Panc1 (cell line): ENCODE measurements around the gene FBXL19. TPM values are rescaled to one million over a fixed set of nuclear protein-coding genes. Genes with fewer than 3 reads are reported as not detected.

Experiments
- ATAC-seq: fragments of 200-7000 bp; cut with Tn5 transposase; 2 replicates; pipeline ENCODE4 v1.9.1; 2020; ENCODE audit warnings: mild to moderate bottlenecking, moderate library complexity
- Bru-seq: library from RNA; stranded (reverse); fragments of 400-500 nt; gene quantifications from one replicate; lab custom pipeline; 2021; lab: Mats Ljungman, UMichigan
- BruChase-seq, 2 experiments: library from RNA; stranded (reverse); fragments of 400-500 nt; gene quantifications; one replicate each; lab custom pipeline; 2021; lab: Mats Ljungman, UMichigan
- BruUV-seq: library from RNA; stranded (reverse); fragments of 400-500 nt; replicated peaks from 2 replicates; lab custom pipeline; 2021; lab: Mats Ljungman, UMichigan
- CTCF ChIA-PET: fragments of 300-600 bp; sonication (Branson Sonifier 250); formaldehyde crosslinking; loops from one replicate; lab custom pipeline; 2022; ENCODE audit warnings: antibody characterized with exemption; lab: Charles Lee
- POLR2A ChIA-PET: fragments of 300-600 bp; sonication (Branson Sonifier 250); formaldehyde crosslinking; loops from one replicate; lab custom pipeline; 2022; ENCODE audit warnings: antibody characterized with exemption; lab: Charles Lee
- DNase-seq: peaks from one replicate; pipeline ENCODE4 v3.0.0-alpha.2; 2010; ENCODE audit warnings: low read depth, low spot score
- H3K27ac ChIP-seq: 2 replicates; pipeline ENCODE4 v1.5.1; 2011; ENCODE audit warnings: mild to moderate bottlenecking, low read length, inconsistent platforms
- H3K27me3 ChIP-seq: fragments of 200-500 bp; sonication (Bioruptor generic); 2 replicates; pipeline ENCODE4 v1.6.0; 2014; ENCODE audit warnings: low read length, inconsistent platforms; ENCODE audit not compliant: control insufficient read depth, insufficient read depth
- H3K36me3 ChIP-seq: fragments of 200-500 bp; sonication (Bioruptor generic); 2 replicates; pipeline ENCODE4 v1.5.1; 2014; ENCODE audit warnings: inconsistent platforms, mild to moderate bottlenecking, low read length, moderate library complexity; ENCODE audit not compliant: control insufficient read depth, insufficient read depth
- H3K4me1 ChIP-seq: 2 replicates; pipeline ENCODE4 v1.5.1; 2011; ENCODE audit warnings: inconsistent platforms, mild to moderate bottlenecking, low read length, moderate library complexity; ENCODE audit not compliant: control insufficient read depth, insufficient read depth
- H3K4me3 ChIP-seq, 2 experiments: 2 replicates each; pipeline ENCODE4 v1.5.1; 2011 to 2012; ENCODE audit warnings: low read depth in 2 of 2, low read length in 2 of 2, mild to moderate bottlenecking in 2 of 2, inconsistent platforms in 1 of 2, moderate library complexity in 1 of 2
- H3K9me3 ChIP-seq: fragments of 200-500 bp; sonication (Bioruptor generic); 2 replicates; pipeline ENCODE4 v1.5.1; 2014; ENCODE audit warnings: low read depth, mild to moderate bottlenecking, inconsistent platforms, low read length, moderate library complexity; ENCODE audit not compliant: control insufficient read depth, insufficient read depth
- CTCF ChIP-seq: fragments of 450-650 bp; IDR thresholded peaks from 2 replicates; pipeline ENCODE4 v1.5.1; 2017; ENCODE audit warnings: mild to moderate bottlenecking
- POLR2AphosphoS5 ChIP-seq: IDR thresholded peaks from 2 replicates; pipeline ENCODE4 v1.6.1; 2012; ENCODE audit warnings: mild to moderate bottlenecking, low read depth, low read length, moderate library complexity
- SIN3A ChIP-seq: IDR thresholded peaks from 2 replicates; pipeline ENCODE4 v1.6.1; 2012; ENCODE audit warnings: low read depth, mild to moderate bottlenecking, low read length, moderate library complexity, borderline replicate concordance; ENCODE audit not compliant: insufficient read depth
- TCF7L2 ChIP-seq: IDR thresholded peaks from 2 replicates; pipeline ENCODE4 v1.6.1; 2011; ENCODE audit warnings: mild to moderate bottlenecking, low read depth, low read length, inconsistent platforms
- in situ Hi-C: cut with HindIII; loops from 2 replicates; pipeline ENCODE4 v1.10.0; 2016; ENCODE audit warnings: low sequenced_read_pairs, low pct_unique_long_range_greater_than_20kb
- intact Hi-C: fragments of 100-400 bp; cut with micrococcal nuclease; formaldehyde crosslinking; loops from one replicate; pipeline ENCODE4 v1.10.0; 2022; ENCODE audit not compliant: unreplicated experiment
- long read RNA-seq: library from polyadenylated mRNA; unstranded; transcript quantifications from one replicate; pipeline ENCODE4 v2.0.0, GENCODE V29; 2021; ENCODE audit not compliant: unreplicated experiment
- polyA plus RNA-seq: library from polyadenylated mRNA; unstranded; fragments of >200 nt; gene quantifications from one replicate; pipeline ENCODE4 v1.2.1, GENCODE V29; 2012; ENCODE audit warnings: missing spikeins; ENCODE audit not compliant: insufficient read length
- total RNA-seq: library from RNA; stranded (reverse); gene quantifications from one replicate; pipeline ENCODE4 v1.2.1, GENCODE V29; 2021; ENCODE audit not compliant: unreplicated experiment
- TF ChIP-seq, protein P1 (sequence below), 2 experiments: IDR thresholded peaks; 2 replicates each; pipeline ENCODE4 v1.6.1; 2011 to 2012; ENCODE audit warnings: low read depth in 2 of 2, control low read depth in 1 of 2, low read length in 1 of 2, mild to moderate bottlenecking in 1 of 2, moderate library complexity in 1 of 2; ENCODE audit not compliant: insufficient read depth in 1 of 2

FBXL19 gene, protein sequence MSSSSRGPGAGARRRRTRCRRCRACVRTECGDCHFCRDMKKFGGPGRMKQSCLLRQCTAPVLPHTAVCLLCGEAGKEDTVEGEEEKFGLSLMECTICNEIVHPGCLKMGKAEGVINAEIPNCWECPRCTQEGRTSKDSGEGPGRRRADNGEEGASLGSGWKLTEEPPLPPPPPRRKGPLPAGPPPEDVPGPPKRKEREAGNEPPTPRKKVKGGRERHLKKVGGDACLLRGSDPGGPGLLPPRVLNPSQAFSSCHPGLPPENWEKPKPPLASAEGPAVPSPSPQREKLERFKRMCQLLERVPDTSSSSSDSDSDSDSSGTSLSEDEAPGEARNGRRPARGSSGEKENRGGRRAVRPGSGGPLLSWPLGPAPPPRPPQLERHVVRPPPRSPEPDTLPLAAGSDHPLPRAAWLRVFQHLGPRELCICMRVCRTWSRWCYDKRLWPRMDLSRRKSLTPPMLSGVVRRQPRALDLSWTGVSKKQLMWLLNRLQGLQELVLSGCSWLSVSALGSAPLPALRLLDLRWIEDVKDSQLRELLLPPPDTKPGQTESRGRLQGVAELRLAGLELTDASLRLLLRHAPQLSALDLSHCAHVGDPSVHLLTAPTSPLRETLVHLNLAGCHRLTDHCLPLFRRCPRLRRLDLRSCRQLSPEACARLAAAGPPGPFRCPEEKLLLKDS
- total RNA-seq (52.3 TPM), Bru-seq, nascent RNA (percentile 74 among the genes with signal in this experiment), BruChase-seq, experiment 1, labeled RNA remaining after a 2-hour chase (percentile 86 among the genes with signal in this experiment), BruChase-seq, experiment 2, labeled RNA remaining after a 6-hour chase (percentile 86 among the genes with signal in this experiment)
- polyA plus RNA-seq, result 67.1 TPM
- long read RNA-seq, partial matches to known transcripts, result 2 of 31 reads
- long read RNA-seq, other reads (novel, unspliced or antisense), result 29 of 31 reads

DNA sequence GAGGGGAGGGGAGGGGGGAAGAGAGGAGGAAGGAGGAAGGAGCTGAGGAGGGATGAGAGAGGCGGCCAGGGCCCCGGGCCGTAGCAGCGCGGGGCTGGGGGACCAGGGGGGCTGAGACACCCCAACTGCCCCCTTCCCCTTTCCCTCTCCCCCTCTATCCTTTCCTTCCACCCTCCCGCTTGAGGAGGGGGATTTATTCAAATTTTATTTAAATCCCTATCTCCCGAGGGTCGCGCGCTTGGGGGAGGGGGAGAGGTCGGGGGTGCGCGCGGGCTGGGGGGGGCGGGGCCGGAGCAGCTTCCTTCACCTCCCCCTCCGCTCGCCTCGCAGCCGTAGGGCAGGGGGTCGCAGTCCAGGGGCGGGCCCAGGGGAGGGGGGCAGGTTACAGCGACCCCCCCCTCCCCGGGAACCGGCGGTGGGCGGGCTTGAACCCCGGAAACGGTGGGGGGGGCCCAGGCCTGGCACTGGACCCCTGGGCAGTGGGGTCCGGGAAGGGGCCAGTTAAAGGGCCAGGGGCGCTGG, at the start of gene FBXL19:
FBXL19 (plus strand) TSS at position 19 of the 522 bp plus-strand sequence. CDS start 2,183 bp downstream, outside the sequence.
- H3K27me3 ChIP-seq, result no peaks in the 10 kb centered on the region
- ChIA-PET POLR2A (no interaction called here), CTCF (no interaction called here)
- peak within 1 kb of the TSS; percentile 87 to 91 for H3K4me3 ChIP-seq
- no peaks in the 10 kb centered on the region for H3K9me3 ChIP-seq
- DNase-seq (no peak), ATAC-seq (no peak)
- H3K27ac ChIP-seq, result peak within 1 kb of the TSS; percentile 99
- TF ChIP-seq POLR2AphosphoS5 (no peak), SIN3A (no peak), CTCF (no peak), TCF7L2 (no peak)
- TF ChIP-seq, protein P1, sequence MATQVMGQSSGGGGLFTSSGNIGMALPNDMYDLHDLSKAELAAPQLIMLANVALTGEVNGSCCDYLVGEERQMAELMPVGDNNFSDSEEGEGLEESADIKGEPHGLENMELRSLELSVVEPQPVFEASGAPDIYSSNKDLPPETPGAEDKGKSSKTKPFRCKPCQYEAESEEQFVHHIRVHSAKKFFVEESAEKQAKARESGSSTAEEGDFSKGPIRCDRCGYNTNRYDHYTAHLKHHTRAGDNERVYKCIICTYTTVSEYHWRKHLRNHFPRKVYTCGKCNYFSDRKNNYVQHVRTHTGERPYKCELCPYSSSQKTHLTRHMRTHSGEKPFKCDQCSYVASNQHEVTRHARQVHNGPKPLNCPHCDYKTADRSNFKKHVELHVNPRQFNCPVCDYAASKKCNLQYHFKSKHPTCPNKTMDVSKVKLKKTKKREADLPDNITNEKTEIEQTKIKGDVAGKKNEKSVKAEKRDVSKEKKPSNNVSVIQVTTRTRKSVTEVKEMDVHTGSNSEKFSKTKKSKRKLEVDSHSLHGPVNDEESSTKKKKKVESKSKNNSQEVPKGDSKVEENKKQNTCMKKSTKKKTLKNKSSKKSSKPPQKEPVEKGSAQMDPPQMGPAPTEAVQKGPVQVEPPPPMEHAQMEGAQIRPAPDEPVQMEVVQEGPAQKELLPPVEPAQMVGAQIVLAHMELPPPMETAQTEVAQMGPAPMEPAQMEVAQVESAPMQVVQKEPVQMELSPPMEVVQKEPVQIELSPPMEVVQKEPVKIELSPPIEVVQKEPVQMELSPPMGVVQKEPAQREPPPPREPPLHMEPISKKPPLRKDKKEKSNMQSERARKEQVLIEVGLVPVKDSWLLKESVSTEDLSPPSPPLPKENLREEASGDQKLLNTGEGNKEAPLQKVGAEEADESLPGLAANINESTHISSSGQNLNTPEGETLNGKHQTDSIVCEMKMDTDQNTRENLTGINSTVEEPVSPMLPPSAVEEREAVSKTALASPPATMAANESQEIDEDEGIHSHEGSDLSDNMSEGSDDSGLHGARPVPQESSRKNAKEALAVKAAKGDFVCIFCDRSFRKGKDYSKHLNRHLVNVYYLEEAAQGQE (IDR thresholded peaks at IDR 0.05; ENCODE audit: insufficient read depth in 1 of 2, low read depth in 2 of 2, low read length in 1 of 2), result no peak
- H3K4me1 ChIP-seq, result peaks cover 9% of the 10 kb centered on the region
- in situ Hi-C loops (no loop called here), intact Hi-C loops (no loop called here)
- H3K36me3 ChIP-seq, result no peaks in the 10 kb centered on the region
- no TSS peak for BruUV-seq

DNA sequence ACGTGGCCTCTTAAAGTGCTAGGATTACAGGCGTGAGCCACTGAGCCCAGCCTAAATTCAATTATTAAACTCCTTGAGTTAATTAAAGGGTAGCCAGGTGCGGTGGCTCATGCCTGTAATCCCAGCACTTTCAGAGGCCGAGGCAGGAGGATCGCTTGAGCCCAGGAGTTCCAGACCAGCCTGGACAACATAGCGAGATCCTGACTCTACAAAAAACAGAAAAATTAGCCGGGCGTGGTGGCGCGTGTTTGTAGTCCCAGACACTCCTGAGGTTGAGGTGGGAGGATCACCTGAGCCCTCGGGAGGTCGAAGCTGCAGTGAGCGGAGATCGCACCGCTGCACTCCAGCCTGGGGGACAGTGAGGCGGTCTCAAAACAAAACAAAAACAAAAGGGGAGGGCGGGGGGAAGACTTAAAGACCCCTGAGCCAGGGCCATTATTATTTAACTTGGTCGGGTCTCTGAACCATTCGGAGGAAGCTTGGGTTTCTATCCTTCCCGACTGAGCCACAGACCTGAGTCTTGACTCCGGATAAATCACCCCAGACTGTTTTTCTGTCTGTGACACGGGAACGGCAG, 49.0 kb upstream of the FBXL19 start:
- in situ Hi-C loops (no loop called here), intact Hi-C loops (no loop called here)
- Histone ChIP-seq H3K36me3 (peaks cover 5% of the 10 kb centered on the region; the same call in 1 of the 2 replicates), H3K9me3 (no peaks in the 10 kb centered on the region), H3K4me1 (peaks cover 11% of the 10 kb centered on the region), H3K27ac (peak overlapping the region; percentile 95), H3K27me3 (no peaks in the 10 kb centered on the region), H3K4me3 (peak overlapping the region; percentile 72 to 87)
- no TSS peak for BruUV-seq
- ATAC-seq (no peak), DNase-seq (no peak)
- POLR2A ChIA-PET, result interaction anchor here (0.5 to 1.1 kb wide), 2 partner anchors 18 to 60 kb away, joined by 7 to 13 read pairs; no protein-coding TSS in a partner anchor
- TF ChIP-seq SIN3A, result no peak
- no peak for TF ChIP-seq POLR2AphosphoS5
- TF ChIP-seq CTCF, result no peak
- TF ChIP-seq, protein P1 (IDR thresholded peaks at IDR 0.05; ENCODE audit: insufficient read depth in 1 of 2, low read depth in 2 of 2, low read length in 1 of 2), result no peak
- no peak for TF ChIP-seq TCF7L2
- CTCF ChIA-PET, result interaction anchor here (0.5 kb wide), 1 partner anchor 16 kb away, joined by 4 read pairs; no protein-coding TSS in a partner anchor
